RPMI8226 (cell line): ENCODE measurements around the gene C9orf50.
"Not testable (repeated sequence)": the region's sequence is repeated elsewhere in the genome, so short reads cannot be mapped to it uniquely, and the experiment has no call there.

Experiments used
- DNase-seq: peaks from one replicate; pipeline ENCODE4 v3.0.0-alpha.2; 2015

The C9orf50 gene

GRCh38 chr9:129620669-129621295, at the start of gene C9orf50:
TSS of gene C9orf50 (minus strand) at chr9:129621101. CDS start at chr9:129620574, 527 bp downstream.
- no peak for DNase-seq

GRCh38 chr9:129669946-129670345, 49.0 kb upstream of the C9orf50 start:
- no peak for DNase-seq

- DNase-seq, result no peak
Observed at GRCh38 chr9:129669141-129669718, 48.3 kb upstream of the C9orf50 start.

- DNase-seq, result no peak
Observed at GRCh38 chr9:129667850-129668249, 46.9 kb upstream of the C9orf50 start.

- no peak for DNase-seq
Observed at GRCh38 chr9:129667378-129667777, 46.5 kb upstream of the C9orf50 start.

- no peak for DNase-seq
Observed at GRCh38 chr9:129666575-129666974, 45.7 kb upstream of the C9orf50 start.

GRCh38 chr9:129665814-129666520, 45.1 kb upstream of the C9orf50 start:
- DNase-seq, result no peak

GRCh38 chr9:129665389-129665775, 44.5 kb upstream of the C9orf50 start, which contains the start of gene PRRX2:
TSS of gene PRRX2 (plus strand) at chr9:129665647. CDS start at chr9:129665868, 221 bp downstream.
- no peak for DNase-seq

GRCh38 chr9:129664746-129665388, 44.0 kb upstream of the C9orf50 start:
- DNase-seq, result no peak

GRCh38 chr9:129662239-129662638, 41.3 kb upstream of the C9orf50 start:
- DNase-seq, result not testable (repeated sequence)

- no peak for DNase-seq
Observed at GRCh38 chr9:129661029-129661428, 40.1 kb upstream of the C9orf50 start.

GRCh38 chr9:129656795-129657390, 36.0 kb upstream of the C9orf50 start:
- no peak for DNase-seq

GRCh38 chr9:129655696-129656095, 34.8 kb upstream of the C9orf50 start:
- DNase-seq, result no peak

GRCh38 chr9:129655154-129655553, 34.3 kb upstream of the C9orf50 start:
- no peak for DNase-seq

GRCh38 chr9:129654554-129655040, 33.7 kb upstream of the C9orf50 start:
- DNase-seq, result no peak

- DNase-seq, result no peak
Observed at GRCh38 chr9:129653823-129654553, 33.1 kb upstream of the C9orf50 start.

GRCh38 chr9:129650680-129651235, 29.9 kb upstream of the C9orf50 start:
- DNase-seq, result no peak

GRCh38 chr9:129649726-129650679, 29.1 kb upstream of the C9orf50 start:
- no peak for DNase-seq

- no peak for DNase-seq
Observed at GRCh38 chr9:129648764-129649115, 27.8 kb upstream of the C9orf50 start.

GRCh38 chr9:129648092-129648763, 27.3 kb upstream of the C9orf50 start:
- no peak for DNase-seq
